Loucy (cell line): ENCODE results near the gene SEM1.

Experiments
- H2AFZ ChIP-seq: fragments of 200-600 bp; sonication (generic); 2 replicates; pipeline ENCODE4 v1.6.0; 2016; ENCODE audit warnings: antibody characterized with exemption, mild to moderate bottlenecking, low read length, moderate library complexity
- H3F3A ChIP-seq: fragments of 200-600 bp; 2 replicates; pipeline ENCODE4 v1.6.0; 2016; ENCODE audit warnings: antibody characterized with exemption, low read depth, mild to moderate bottlenecking
- H3K27me3 ChIP-seq: fragments of 200-600 bp; sonication (generic); 2 replicates; pipeline ENCODE4 v1.6.1; 2014; ENCODE audit warnings: low read length, mild to moderate bottlenecking; ENCODE audit not compliant: insufficient read depth, poor library complexity, severe bottlenecking
- H3K36me3 ChIP-seq: fragments of 200-600 bp; sonication (generic); 2 replicates; pipeline ENCODE4 v1.6.1; 2016; ENCODE audit warnings: low read length; ENCODE audit not compliant: insufficient read depth
- H3K4me1 ChIP-seq: fragments of 200-600 bp; sonication (generic); 2 replicates; pipeline ENCODE4 v1.5.1; 2014; ENCODE audit warnings: low read length, mild to moderate bottlenecking; ENCODE audit not compliant: insufficient read depth, poor library complexity, severe bottlenecking
- H3K4me2 ChIP-seq: fragments of 200-600 bp; sonication (generic); 2 replicates; pipeline ENCODE4 v1.6.0; 2014; ENCODE audit warnings: antibody characterized with exemption, low read length, low read depth, mild to moderate bottlenecking; ENCODE audit not compliant: poor library complexity, severe bottlenecking
- H3K4me3 ChIP-seq: fragments of 200-600 bp; sonication (generic); 2 replicates; pipeline ENCODE4 v1.5.1; 2014; ENCODE audit warnings: low read length, mild to moderate bottlenecking, mixed read lengths; ENCODE audit not compliant: poor library complexity, severe bottlenecking
- H3K79me2 ChIP-seq: fragments of 200-600 bp; sonication (generic); 2 replicates; pipeline ENCODE4 v1.6.1; 2014; ENCODE audit warnings: low read length; ENCODE audit not compliant: insufficient read depth
- H3K9ac ChIP-seq: fragments of 200-600 bp; sonication (generic); 2 replicates; pipeline ENCODE4 v1.6.0; 2014; ENCODE audit warnings: mild to moderate bottlenecking, low read depth, low read length, moderate library complexity; ENCODE audit not compliant: poor library complexity, severe bottlenecking
- H3K9me2 ChIP-seq: fragments of 200-600 bp; sonication (generic); replicated peaks from 2 replicates; pipeline ENCODE4 v1.6.1; 2016; ENCODE audit warnings: low read depth, low read length, mixed read lengths
- H3K9me3 ChIP-seq: fragments of 200-600 bp; sonication (generic); 2 replicates; pipeline ENCODE4 v1.6.1; 2014; ENCODE audit warnings: mild to moderate bottlenecking, antibody characterized with exemption, low read length, low read depth; ENCODE audit not compliant: insufficient read depth
- H4K20me1 ChIP-seq: fragments of 200-600 bp; sonication (generic); 2 replicates; pipeline ENCODE4 v1.6.0; 2014; ENCODE audit warnings: antibody characterized with exemption, low read length, mild to moderate bottlenecking; ENCODE audit not compliant: insufficient read depth, poor library complexity, severe bottlenecking
- CTCF ChIP-seq: fragments of 200-600 bp; sonication (generic); conservative IDR thresholded peaks from 2 replicates; pipeline ENCODE4 v1.5.1; 2014; ENCODE audit warnings: mild to moderate bottlenecking, antibody characterized with exemption, low read length
- EZH2phosphoT487 ChIP-seq: fragments of 200-600 bp; IDR thresholded peaks from 2 replicates; pipeline ENCODE4 v1.6.1; 2018; ENCODE audit warnings: antibody characterized with exemption, mild to moderate bottlenecking, moderate library complexity, borderline replicate concordance

SEM1 gene

GRCh38 chr7:96718107-96719003, 8.7 kb upstream of the SEM1 start:
- Histone ChIP-seq H3K4me2 (no peak overlapping the region), H3F3A (no peaks in the 10 kb centered on the region), H3K36me3 (no peaks in the 10 kb centered on the region), H3K9me3 (peaks cover 4% of the 10 kb centered on the region; the same call in 1 of the 2 replicates), H3K9me2 (no peaks in the 10 kb centered on the region), H3K4me1 (no peaks in the 10 kb centered on the region), H4K20me1 (no peaks in the 10 kb centered on the region), H3K4me3 (no peak overlapping the region), H3K79me2 (no peaks in the 10 kb centered on the region), H3K9ac (no peak overlapping the region), H2AFZ (no peak overlapping the region), H3K27me3 (peaks cover 76% of the 10 kb centered on the region)
- TF ChIP-seq EZH2phosphoT487 (no peak), CTCF (no peak)

GRCh38 chr7:96713037-96713436, 3.4 kb upstream of the SEM1 start:
- H3K36me3 ChIP-seq: no peaks in the 10 kb centered on the region
- H3K9ac ChIP-seq: no peak overlapping the region
- H3K4me3 ChIP-seq: no peak overlapping the region
- peaks cover 15% of the 10 kb centered on the region for H3K79me2 ChIP-seq
- no peaks in the 10 kb centered on the region for H3F3A ChIP-seq
- H4K20me1 ChIP-seq: peaks cover 15% of the 10 kb centered on the region
- H3K4me2 ChIP-seq: no peak overlapping the region
- no peak overlapping the region for H2AFZ ChIP-seq
- no peaks in the 10 kb centered on the region for H3K9me2 ChIP-seq
- H3K4me1 ChIP-seq: peaks cover 9% of the 10 kb centered on the region
- H3K27me3 ChIP-seq: peaks cover 75% of the 10 kb centered on the region
- peaks cover 9% of the 10 kb centered on the region; the same call in 1 of the 2 replicates for H3K9me3 ChIP-seq
- no peak for TF ChIP-seq CTCF
- no peak for TF ChIP-seq EZH2phosphoT487

- no peaks in the 10 kb centered on the region for H3F3A ChIP-seq
- H3K9me2 ChIP-seq: no peaks in the 10 kb centered on the region
- H3K4me1 ChIP-seq: peaks cover 27% of the 10 kb centered on the region
- peaks cover 53% of the 10 kb centered on the region for H3K27me3 ChIP-seq
- peaks cover 30% of the 10 kb centered on the region for H4K20me1 ChIP-seq
- peaks cover 40% of the 10 kb centered on the region for H3K79me2 ChIP-seq
- TF ChIP-seq CTCF: no peak
- no peak overlapping the region for H3K4me3 ChIP-seq
- H3K4me2 ChIP-seq: peak overlapping the region; percentile 90
- peak overlapping the region; percentile 97; the same call in 1 of the 2 replicates for H2AFZ ChIP-seq
- H3K9ac ChIP-seq: no peak overlapping the region
- H3K9me3 ChIP-seq: peaks cover 9% of the 10 kb centered on the region; the same call in 1 of the 2 replicates
- no peaks in the 10 kb centered on the region for H3K36me3 ChIP-seq
Measured at GRCh38 chr7:96710544-96710943, 898 bp upstream of the SEM1 start.
